ENCODE results near the gene ASB9.

The ASB9 gene

GRCh38 chrX:15233416-15234015 is 36.4 kb downstream of the ASB9 start (continued):
- no peak for TF ChIP-seq ZNF518A (tag by site-specific recombination; conservative IDR thresholded peaks at IDR 0.05; ENCODE audit: low read depth)
- no peak for TF ChIP-seq ZNF701 (tag by site-specific recombination; IDR thresholded peaks at IDR 0.05)
- no peak for TF ChIP-seq KLF17 (tag by site-specific recombination; IDR thresholded peaks at IDR 0.05)
- no peak for TF ChIP-seq FEZF1 (tag by site-specific recombination; IDR thresholded peaks at IDR 0.05)

- POLR2A ChIA-PET: no interaction called here
- CTCF ChIA-PET: interaction anchor here (0.8 to 2.2 kb wide), 2 partner anchors 18 to 82 kb away, joined by 3 to 5 read pairs; no protein-coding TSS in a partner anchor
- TF ChIP-seq REST (tag by site-specific recombination; IDR thresholded peaks at IDR 0.05) (0 out of 2 replicates have a peak, but pooled peaks have one; percentile 32), ZNF37A (tag by site-specific recombination; IDR thresholded peaks at IDR 0.05) (no peak)
- H3K4me1 ChIP-seq (ENCODE audit: control insufficient read depth, insufficient read depth, low read length): no peaks in the 10 kb centered on the region
- no peak overlapping the region for H3K27ac ChIP-seq (ENCODE audit: extremely low read depth, low read depth, low read length)
- H3K36me3 ChIP-seq (ENCODE audit: control insufficient read depth in 2 of 2, insufficient read depth in 1 of 2, low read length in 2 of 2): no peaks in the 10 kb centered on the region
- H3K9me3 ChIP-seq (ENCODE audit: control insufficient read depth, insufficient read depth, low read depth, low read length): no peaks in the 10 kb centered on the region
- H3K4me3 ChIP-seq (ENCODE audit: low read depth, low read length): no peak overlapping the region
Observed at GRCh38 chrX:15224747-15225146, 45.1 kb downstream of the ASB9 start.

- no peaks in the 10 kb centered on the region for H3K9me3 ChIP-seq (ENCODE audit: control insufficient read depth, insufficient read depth, low read depth, low read length)
- ChIA-PET CTCF (interaction anchor here (0.6 kb wide), 2 partner anchors 63 to 78 kb away, joined by 3 read pairs; no protein-coding TSS in a partner anchor), POLR2A (no interaction called here)
- H3K36me3 ChIP-seq (ENCODE audit: control insufficient read depth in 2 of 2, insufficient read depth in 1 of 2, low read length in 2 of 2): no peaks in the 10 kb centered on the region
- H3K4me1 ChIP-seq (ENCODE audit: control insufficient read depth, insufficient read depth, low read length): no peaks in the 10 kb centered on the region
- TF ChIP-seq ZNF629 (tag by site-specific recombination; IDR thresholded peaks at IDR 0.05): no peak
- no peak for TF ChIP-seq ZNF580 (tag by site-specific recombination; IDR thresholded peaks at IDR 0.05)
- TF ChIP-seq ZNF473 (tag by site-specific recombination; IDR thresholded peaks at IDR 0.05): no peak
- no peak for TF ChIP-seq ZNF18 (tag by site-specific recombination; IDR thresholded peaks at IDR 0.05)
- TF ChIP-seq ZNF266 (tag by site-specific recombination; IDR thresholded peaks at IDR 0.05; ENCODE audit: low read depth): no peak
- no peak for TF ChIP-seq ZNF600 (tag by site-specific recombination; IDR thresholded peaks at IDR 0.05)
- no peak for TF ChIP-seq ZNF830 (tag by site-specific recombination; IDR thresholded peaks at IDR 0.05; ENCODE audit: low read depth)
- TF ChIP-seq ZNF157 (tag by site-specific recombination; IDR thresholded peaks at IDR 0.05): no peak
- H3K4me3 ChIP-seq (ENCODE audit: low read depth, low read length): no peak overlapping the region
- no peak overlapping the region for H3K27ac ChIP-seq (ENCODE audit: extremely low read depth, low read depth, low read length)
Observed at GRCh38 chrX:15221321-15221720, 48.6 kb downstream of the ASB9 start.
